Trophoblast cell (in vitro differentiated cells and primary cell): Measurements from ENCODE around the gene PDE6B.

Experiments used
- DNase-seq, 2 donors: peaks; one replicate each; pipeline ENCODE4 v3.0.0-alpha.2; 2016
- H2AFZ ChIP-seq: 2 replicates; pipeline ENCODE4 v1.6.1; 2013; ENCODE audit warnings: low read length, moderate library complexity, mild to moderate bottlenecking; ENCODE audit not compliant: insufficient read depth, poor library complexity
- H2AK5ac ChIP-seq: 2 replicates; pipeline ENCODE4 v1.6.1; 2013; ENCODE audit warnings: mild to moderate bottlenecking, low read length
- H2BK120ac ChIP-seq: 2 replicates; pipeline ENCODE4 v1.6.1; 2013; ENCODE audit warnings: low read length, mild to moderate bottlenecking, moderate library complexity; ENCODE audit not compliant: insufficient read depth, poor library complexity
- H2BK12ac ChIP-seq: 2 replicates; pipeline ENCODE4 v1.6.1; 2013; ENCODE audit warnings: mild to moderate bottlenecking, low read length, moderate library complexity
- H2BK5ac ChIP-seq: 2 replicates; pipeline ENCODE4 v1.6.1; 2013; ENCODE audit warnings: low read length, low read depth, moderate library complexity, mild to moderate bottlenecking; ENCODE audit not compliant: poor library complexity
- H3K14ac ChIP-seq: 2 replicates; pipeline ENCODE4 v1.6.1; 2013; ENCODE audit warnings: mild to moderate bottlenecking, low read length
- H3K18ac ChIP-seq: 2 replicates; pipeline ENCODE4 v1.6.1; 2013; ENCODE audit warnings: mild to moderate bottlenecking, low read length
- H3K23ac ChIP-seq: 2 replicates; pipeline ENCODE4 v1.6.1; 2013; ENCODE audit warnings: low read length
- H3K27ac ChIP-seq: 2 replicates; pipeline ENCODE4 v1.5.1; 2013; ENCODE audit warnings: low read depth, mild to moderate bottlenecking, inconsistent platforms, low read length, moderate library complexity
- H3K27me3 ChIP-seq: 2 replicates; pipeline ENCODE4 v1.6.1; 2013; ENCODE audit warnings: inconsistent platforms, mild to moderate bottlenecking, low read length, moderate library complexity; ENCODE audit not compliant: insufficient read depth
- H3K36me3 ChIP-seq, 2 experiments: 1 replicate in 1 of 2; 2 replicates in 1 of 2; pipeline ENCODE4 v1.6.1; 2013; ENCODE audit warnings: low read length in 2 of 2, mild to moderate bottlenecking in 2 of 2, moderate library complexity in 1 of 2; ENCODE audit not compliant: insufficient read depth in 2 of 2, control insufficient read depth in 1 of 2
- H3K4ac ChIP-seq: 2 replicates; pipeline ENCODE4 v1.6.1; 2013; ENCODE audit warnings: low read depth, mild to moderate bottlenecking, low read length, moderate library complexity
- H3K4me1 ChIP-seq, 2 experiments: 1 replicate in 1 of 2; 2 replicates in 1 of 2; pipeline ENCODE4 v1.6.1; 2013; ENCODE audit warnings: low read length in 2 of 2, mild to moderate bottlenecking in 2 of 2, moderate library complexity in 1 of 2; ENCODE audit not compliant: insufficient read depth in 2 of 2, control insufficient read depth in 1 of 2
- H3K4me2 ChIP-seq: 2 replicates; pipeline ENCODE4 v1.6.1; 2013; ENCODE audit warnings: inconsistent platforms, mild to moderate bottlenecking, low read length, moderate library complexity
- H3K4me3 ChIP-seq: 2 replicates; pipeline ENCODE4 v1.5.1; 2013; ENCODE audit warnings: mild to moderate bottlenecking, low read depth, low read length, inconsistent platforms
- H3K79me1 ChIP-seq: one replicate; pipeline ENCODE4 v1.6.1; 2013; ENCODE audit warnings: low read length
- H3K79me2 ChIP-seq: 2 replicates; pipeline ENCODE4 v1.6.1; 2013; ENCODE audit warnings: low read length, mild to moderate bottlenecking; ENCODE audit not compliant: control insufficient read depth, insufficient read depth, poor library complexity
- H3K9ac ChIP-seq: 2 replicates; pipeline ENCODE4 v1.6.1; 2013; ENCODE audit warnings: mild to moderate bottlenecking, low read length
- H3K9me3 ChIP-seq: 2 replicates; pipeline ENCODE4 v1.6.1; 2013; ENCODE audit warnings: low read depth, mild to moderate bottlenecking, control low read depth, inconsistent platforms, low read length; ENCODE audit not compliant: insufficient read depth
- H4K12ac ChIP-seq: 2 replicates; pipeline ENCODE4 v1.6.1; 2013; ENCODE audit warnings: low read depth, mild to moderate bottlenecking, low read length, moderate library complexity
- H4K8ac ChIP-seq: 2 replicates; pipeline ENCODE4 v1.6.1; 2013; ENCODE audit warnings: low read depth, mild to moderate bottlenecking, low read length, moderate library complexity
- H4K91ac ChIP-seq: one replicate; pipeline ENCODE4 v1.6.1; 2013; ENCODE audit warnings: low read depth, mild to moderate bottlenecking, low read length, moderate library complexity
- WGBS: extraction: QIAGEN DNeasy Blood & Tissue Kit; methylation state at CpG from one replicate; pipeline ENCODE4 v1.1.7; 2013; ENCODE audit warnings: missing lambda C conversion rate; ENCODE audit not compliant: insufficient read length, insufficient coverage; ENCODE audit errors: extremely low coverage; 5-methylcytosine and 5-hydroxymethylcytosine counted together

The PDE6B gene

DNA sequence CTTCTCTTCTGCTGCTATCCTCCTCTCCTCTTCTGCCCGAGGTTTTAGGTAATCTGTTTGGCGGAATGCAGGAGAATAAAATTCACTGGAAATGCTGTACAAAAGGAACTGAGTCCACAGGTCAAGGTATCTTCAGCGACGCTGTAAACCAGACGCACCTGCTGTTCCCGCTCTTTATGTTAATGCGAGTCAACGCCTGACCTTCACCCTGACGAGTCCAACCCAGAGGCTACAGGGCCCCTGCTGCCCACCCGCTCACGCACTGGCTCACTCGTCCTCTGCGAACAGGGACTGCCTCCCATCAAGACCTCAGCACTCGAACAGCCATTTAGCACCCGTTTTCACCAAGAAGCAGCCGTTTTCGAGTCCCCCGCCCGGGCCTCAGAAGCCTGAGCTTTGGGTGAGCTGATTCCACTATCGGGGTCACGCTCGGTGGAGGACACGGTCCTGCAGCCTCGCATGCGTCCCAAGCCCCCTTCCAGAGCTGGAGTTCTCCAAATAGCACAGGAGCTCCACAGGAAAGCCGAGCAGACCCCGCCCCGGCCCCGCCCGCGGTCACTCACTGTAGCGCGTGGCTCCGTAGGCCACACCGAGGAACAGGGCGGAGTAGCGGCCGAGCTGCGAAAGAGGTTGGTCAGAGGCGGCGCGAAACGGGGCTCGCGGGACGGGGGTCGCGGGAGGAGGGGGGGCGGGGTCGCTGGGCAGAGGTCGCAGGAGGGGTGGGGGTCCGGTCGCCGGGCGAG lies 48.1 kb downstream of the PDE6B start:
- Histone ChIP-seq H2BK12ac (no peak overlapping the region), H3K4ac (peak overlapping the region; percentile 73), H3K9ac (peak overlapping the region; percentile 88), H3K4me2 (peak overlapping the region; percentile 68), H2AK5ac (peak overlapping the region; percentile 51), H2AFZ (peak overlapping the region; percentile 4), H3K18ac (peak overlapping the region; percentile 35), H3K4me3 (peak overlapping the region; percentile 85), H4K12ac (peak overlapping the region; percentile 61), H3K79me2 (peaks cover 11% of the 10 kb centered on the region), H3K36me3 (peaks cover 17 to 21% of the 10 kb centered on the region in 2 experiments), H3K23ac (no peak overlapping the region), H3K27ac (no peak overlapping the region), H3K4me1 (peaks cover 15 to 18% of the 10 kb centered on the region in 2 experiments), H3K9me3 (no peaks in the 10 kb centered on the region), H4K91ac (peak overlapping the region; percentile 46), H3K79me1 (peaks cover 11% of the 10 kb centered on the region), H3K14ac (peak overlapping the region; percentile 36), H3K27me3 (no peaks in the 10 kb centered on the region), H2BK5ac (peak overlapping the region; percentile 18), H4K8ac (peak overlapping the region; percentile 76), H2BK120ac (no peak overlapping the region)
- DNase-seq: peak in 1 of 2 donors; percentile 15
- no CpG with 5 or more reads among the region's 55 CpGs for WGBS

DNA sequence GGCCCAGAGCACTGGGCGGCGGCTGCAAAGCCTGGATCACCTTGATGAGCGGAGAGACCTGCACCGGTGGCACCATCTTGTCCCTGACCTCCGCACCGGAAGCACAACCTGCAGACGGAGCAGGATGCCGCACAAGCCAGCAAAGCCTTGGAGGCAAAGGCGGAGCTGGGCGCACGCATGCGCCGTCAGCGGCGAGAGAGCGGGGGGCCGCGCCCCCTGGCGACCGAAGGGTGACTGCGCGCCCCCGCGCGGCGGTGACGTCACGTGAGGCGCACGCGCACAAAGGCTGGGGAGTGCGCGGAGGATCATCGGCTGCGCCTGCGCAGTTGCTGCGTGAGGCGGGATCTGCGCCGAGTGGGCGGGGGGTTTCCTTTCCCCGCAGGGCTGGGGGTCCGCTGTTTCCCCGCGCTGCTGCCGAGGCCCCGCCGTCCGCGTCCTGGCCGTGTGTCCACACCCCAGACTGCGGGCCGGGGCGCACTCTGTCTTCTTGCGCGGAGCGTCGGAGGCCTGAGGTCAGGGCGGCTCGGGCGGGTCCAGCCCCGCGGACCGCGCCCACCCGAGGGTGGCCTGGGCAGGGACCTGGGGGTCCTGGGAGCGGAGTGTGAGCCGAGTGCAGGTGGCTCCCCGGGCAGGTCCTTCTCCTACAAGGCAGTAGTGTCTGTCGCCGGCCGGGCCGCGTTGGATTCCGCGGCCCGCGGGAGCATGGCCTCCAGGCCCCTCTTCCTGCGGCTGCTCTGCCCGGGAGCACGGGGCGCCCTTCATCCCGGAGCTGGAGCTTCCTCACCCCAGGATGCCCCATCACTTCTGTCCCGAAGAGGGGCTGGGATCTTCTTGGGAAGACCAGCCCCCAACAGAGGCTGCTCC lies 49.0 kb downstream of the PDE6B start, which contains the start of the genes ATP5ME and MYL5:
Gene ATP5ME (minus strand): TSS at position 105 of the 864 bp plus-strand sequence. CDS start 29 bp downstream, at position 76.
Gene MYL5 (plus strand): TSS at position 371 of the 864 bp plus-strand sequence. CDS start 3,485 bp downstream, outside the sequence.
- Histone ChIP-seq H2BK5ac (peak within 1 kb of the TSS; percentile 87), H3K27me3 (no peaks in the 10 kb centered on the region), H3K23ac (no peak within 1 kb of the TSS), H2BK12ac (peak within 1 kb of the TSS; percentile 1), H3K9me3 (no peaks in the 10 kb centered on the region), H3K4me2 (peak within 1 kb of the TSS; percentile 87), H2BK120ac (peak within 1 kb of the TSS; percentile 69), H3K14ac (peak within 1 kb of the TSS; percentile 95), H4K8ac (peak within 1 kb of the TSS; percentile 99), H3K9ac (peak within 1 kb of the TSS; percentile 92), H4K91ac (peak within 1 kb of the TSS; percentile 97), H3K4me3 (peak within 1 kb of the TSS; percentile 93), H3K79me1 (peaks cover 11% of the 10 kb centered on the region), H3K79me2 (peaks cover 11% of the 10 kb centered on the region), H4K12ac (peak within 1 kb of the TSS; percentile 96), H3K4me1 (peaks cover 15 to 18% of the 10 kb centered on the region in 2 experiments), H3K18ac (peak within 1 kb of the TSS; percentile 94), H2AFZ (peak within 1 kb of the TSS; percentile 87), H3K27ac (peak within 1 kb of the TSS; percentile 5), H3K4ac (peak within 1 kb of the TSS; percentile 82), H3K36me3 (peaks cover 17 to 21% of the 10 kb centered on the region in 2 experiments), H2AK5ac (peak within 1 kb of the TSS; percentile 97)
- WGBS: no CpG with 5 or more reads among the region's 84 CpGs
- DNase-seq: peak; percentile 93 to 98

DNA sequence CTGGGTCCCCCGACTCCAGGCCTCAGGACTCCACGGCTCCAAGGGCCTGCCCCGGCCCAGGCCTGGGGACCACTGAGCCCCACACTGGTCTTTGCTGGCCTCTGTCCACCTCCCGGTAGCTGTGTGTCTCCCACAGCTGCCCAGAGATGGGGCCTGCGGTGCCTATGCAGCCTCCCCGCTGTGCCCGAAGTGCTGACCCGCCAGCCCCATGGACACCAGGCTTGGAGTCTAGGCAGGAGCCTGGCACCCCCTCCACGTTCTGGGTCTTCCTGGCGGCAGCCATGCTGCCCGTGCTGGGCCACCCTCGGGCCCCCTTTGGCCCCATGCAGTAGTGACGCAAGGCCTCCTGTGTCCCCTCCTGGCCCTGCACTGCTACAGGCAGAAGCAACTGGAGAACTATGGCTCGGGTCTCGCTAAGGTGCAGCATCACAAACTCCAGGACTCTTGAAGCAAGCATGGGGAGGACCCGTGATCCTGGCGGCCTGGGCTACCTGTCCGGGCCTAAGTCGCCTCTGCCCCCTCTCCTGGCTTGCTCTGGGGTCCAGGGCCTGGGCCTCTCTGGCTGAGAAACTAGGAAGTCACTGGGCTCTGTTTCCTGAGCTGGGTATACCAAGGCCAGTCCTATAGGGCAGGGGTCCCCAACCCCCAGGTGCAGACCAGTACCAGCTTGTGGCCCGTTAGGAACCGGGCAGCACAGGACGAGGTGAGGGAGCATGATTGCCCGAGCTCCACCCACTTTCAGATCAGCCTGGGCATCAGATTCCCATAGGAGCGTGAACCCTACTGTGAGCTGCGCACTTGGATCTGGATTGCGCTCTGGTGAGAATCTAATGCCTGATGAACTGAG lies 49.9 kb downstream of the PDE6B start:
- peak overlapping the region; percentile 92 for H3K9ac ChIP-seq
- peak overlapping the region; percentile 94 for H3K18ac ChIP-seq
- peaks cover 11% of the 10 kb centered on the region for H3K79me2 ChIP-seq
- peak overlapping the region; percentile 97 for H4K91ac ChIP-seq
- H2BK12ac ChIP-seq: peak overlapping the region; percentile 1
- H2AK5ac ChIP-seq: peak overlapping the region; percentile 97
- H3K4ac ChIP-seq: peak overlapping the region; percentile 82
- no peak overlapping the region for H3K27ac ChIP-seq
- H3K4me2 ChIP-seq: peak overlapping the region; percentile 87
- H4K12ac ChIP-seq: peak overlapping the region; percentile 96
- H3K36me3 ChIP-seq: peaks cover 17 to 21% of the 10 kb centered on the region in 2 experiments
- peak overlapping the region; percentile 69 for H2BK120ac ChIP-seq
- WGBS: no CpG with 5 or more reads among the region's 26 CpGs
- no peaks in the 10 kb centered on the region for H3K27me3 ChIP-seq
- peak overlapping the region; percentile 95 for H3K14ac ChIP-seq
- no peaks in the 10 kb centered on the region for H3K9me3 ChIP-seq
- peaks cover 11% of the 10 kb centered on the region for H3K79me1 ChIP-seq
- H3K23ac ChIP-seq: no peak overlapping the region
- H2AFZ ChIP-seq: peak overlapping the region; percentile 9
- peak overlapping the region; percentile 99 for H4K8ac ChIP-seq
- peak overlapping the region; percentile 93 for H3K4me3 ChIP-seq
- H3K4me1 ChIP-seq: peaks cover 16 to 18% of the 10 kb centered on the region in 2 experiments
- DNase-seq: peak in 1 of 2 donors; percentile 10
- peak overlapping the region; percentile 87 for H2BK5ac ChIP-seq
